Cardiac fibroblast (primary cell): ENCODE data around the gene CHIT1.
A peak's percentile ranks its signal among the peaks of the same experiment; 100 is the strongest.

Experiments used
- DNase-seq, 2 donors: peaks; one replicate each; pipeline versions ENCODE4 v3.0.0 to v3.0.0-alpha.2; 2010; ENCODE audit warnings: low read depth in 2 of 2
- H3K4me3 ChIP-seq, 2 donors: replicated peaks in 1 of 2; 1 replicate in 1 of 2; 2 replicates in 1 of 2; pipeline ENCODE4 v1.5.1; 2011; ENCODE audit warnings: low read depth in 2 of 2, low read length in 2 of 2, mild to moderate bottlenecking in 2 of 2, moderate library complexity in 1 of 2
- TF ChIP-seq, protein P1 (sequence below): IDR thresholded peaks from one replicate; pipeline ENCODE4 v1.5.1; 2011; ENCODE audit warnings: low read depth, mild to moderate bottlenecking, low read length, inconsistent platforms

CHIT1 gene

DNA sequence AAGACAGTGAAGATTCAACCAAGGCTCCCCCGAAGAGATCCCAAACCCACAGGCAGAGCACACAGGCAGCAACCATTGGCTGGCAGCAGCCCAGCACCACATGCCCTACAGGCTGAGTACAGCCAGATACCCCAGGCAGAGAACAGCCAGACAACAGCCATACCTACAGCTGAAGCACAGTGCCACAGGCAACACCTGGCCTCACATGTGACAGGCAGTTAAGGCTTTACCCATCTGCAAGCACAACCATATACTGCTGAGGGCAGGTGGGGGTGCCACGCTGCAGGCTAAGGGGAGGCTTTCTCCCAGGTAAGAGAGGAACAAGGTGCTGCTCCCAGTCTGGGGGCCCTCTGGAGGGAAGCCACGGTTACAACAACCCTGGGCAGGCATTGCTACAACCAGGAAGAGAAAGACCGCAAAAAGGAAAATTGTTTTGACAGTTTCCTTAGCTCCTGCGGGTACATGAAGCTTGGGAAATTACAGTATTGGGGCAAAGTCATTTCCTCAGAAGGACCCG lies 12.3 kb downstream of the CHIT1 start:
- TF ChIP-seq, protein P1, sequence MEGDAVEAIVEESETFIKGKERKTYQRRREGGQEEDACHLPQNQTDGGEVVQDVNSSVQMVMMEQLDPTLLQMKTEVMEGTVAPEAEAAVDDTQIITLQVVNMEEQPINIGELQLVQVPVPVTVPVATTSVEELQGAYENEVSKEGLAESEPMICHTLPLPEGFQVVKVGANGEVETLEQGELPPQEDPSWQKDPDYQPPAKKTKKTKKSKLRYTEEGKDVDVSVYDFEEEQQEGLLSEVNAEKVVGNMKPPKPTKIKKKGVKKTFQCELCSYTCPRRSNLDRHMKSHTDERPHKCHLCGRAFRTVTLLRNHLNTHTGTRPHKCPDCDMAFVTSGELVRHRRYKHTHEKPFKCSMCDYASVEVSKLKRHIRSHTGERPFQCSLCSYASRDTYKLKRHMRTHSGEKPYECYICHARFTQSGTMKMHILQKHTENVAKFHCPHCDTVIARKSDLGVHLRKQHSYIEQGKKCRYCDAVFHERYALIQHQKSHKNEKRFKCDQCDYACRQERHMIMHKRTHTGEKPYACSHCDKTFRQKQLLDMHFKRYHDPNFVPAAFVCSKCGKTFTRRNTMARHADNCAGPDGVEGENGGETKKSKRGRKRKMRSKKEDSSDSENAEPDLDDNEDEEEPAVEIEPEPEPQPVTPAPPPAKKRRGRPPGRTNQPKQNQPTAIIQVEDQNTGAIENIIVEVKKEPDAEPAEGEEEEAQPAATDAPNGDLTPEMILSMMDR = peak; percentile 16
- DNase-seq = no peak
- H3K4me3 ChIP-seq = no peak overlapping the region

DNA sequence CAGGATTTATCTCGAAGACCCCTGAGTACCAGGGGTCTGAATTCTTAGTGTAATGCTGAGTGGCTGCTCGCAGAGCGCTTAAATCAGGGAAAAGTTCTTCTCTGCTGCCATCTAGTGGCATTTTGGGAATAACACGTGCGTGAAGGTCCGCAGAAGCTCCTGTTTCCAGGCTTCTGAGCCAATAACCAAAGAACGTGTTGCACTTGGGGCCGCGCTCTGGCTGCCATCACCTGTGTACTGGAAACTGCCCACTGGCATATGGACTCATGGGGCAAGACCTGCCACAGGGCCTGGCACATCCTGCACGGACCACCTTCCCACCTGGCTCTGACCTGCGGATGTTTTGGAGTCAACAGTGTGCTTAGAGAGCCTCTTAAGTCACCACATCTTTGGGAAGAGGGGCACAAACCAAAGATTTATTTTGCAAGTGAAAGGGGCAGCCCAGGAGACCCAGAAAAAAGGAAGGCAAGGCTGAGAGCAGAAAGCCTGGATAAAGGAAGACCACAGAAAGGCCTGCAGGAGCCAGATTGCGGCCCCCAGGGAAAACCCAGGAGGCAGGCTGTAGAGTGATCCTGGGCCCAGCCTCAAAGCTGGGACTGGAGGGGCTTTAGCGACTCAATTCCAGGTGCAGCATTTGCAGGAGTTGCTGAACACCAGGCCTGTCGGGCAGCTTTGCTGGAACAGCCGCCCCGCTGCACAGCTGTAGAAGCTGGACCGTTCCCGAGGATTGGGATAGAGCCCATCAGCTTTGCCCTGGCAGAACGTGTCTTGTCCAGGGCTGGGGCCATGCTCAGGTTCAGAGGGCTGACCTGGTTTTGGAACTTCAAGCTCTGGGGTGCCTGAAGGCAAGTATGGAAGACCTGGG lies 13.0 kb downstream of the CHIT1 start:
- peak; percentile 82 to 83 for DNase-seq
- TF ChIP-seq, protein P1 = peak; percentile 54
- no peak overlapping the region for H3K4me3 ChIP-seq

- H3K4me3 ChIP-seq = no peak overlapping the region
- TF ChIP-seq, protein P1 = no peak
- DNase-seq = no peak
Observed at GRCh38 chr1:203215573-203215972, 13.9 kb downstream of the CHIT1 start.

- no peak overlapping the region for H3K4me3 ChIP-seq
- TF ChIP-seq, protein P1 = no peak
- DNase-seq = no peak
Observed at GRCh38 chr1:203214871-203215270, 14.6 kb downstream of the CHIT1 start.

GRCh38 chr1:203213126-203213525 lies 16.3 kb downstream of the CHIT1 start:
- DNase-seq = no peak
- H3K4me3 ChIP-seq = no peak overlapping the region
- TF ChIP-seq, protein P1 = no peak

GRCh38 chr1:203211812-203212211 lies 17.7 kb downstream of the CHIT1 start:
- DNase-seq = no peak
- TF ChIP-seq, protein P1 = no peak
- no peak overlapping the region for H3K4me3 ChIP-seq
